ENCODE data around the gene SLC47A2.

Gene SLC47A2

DNA sequence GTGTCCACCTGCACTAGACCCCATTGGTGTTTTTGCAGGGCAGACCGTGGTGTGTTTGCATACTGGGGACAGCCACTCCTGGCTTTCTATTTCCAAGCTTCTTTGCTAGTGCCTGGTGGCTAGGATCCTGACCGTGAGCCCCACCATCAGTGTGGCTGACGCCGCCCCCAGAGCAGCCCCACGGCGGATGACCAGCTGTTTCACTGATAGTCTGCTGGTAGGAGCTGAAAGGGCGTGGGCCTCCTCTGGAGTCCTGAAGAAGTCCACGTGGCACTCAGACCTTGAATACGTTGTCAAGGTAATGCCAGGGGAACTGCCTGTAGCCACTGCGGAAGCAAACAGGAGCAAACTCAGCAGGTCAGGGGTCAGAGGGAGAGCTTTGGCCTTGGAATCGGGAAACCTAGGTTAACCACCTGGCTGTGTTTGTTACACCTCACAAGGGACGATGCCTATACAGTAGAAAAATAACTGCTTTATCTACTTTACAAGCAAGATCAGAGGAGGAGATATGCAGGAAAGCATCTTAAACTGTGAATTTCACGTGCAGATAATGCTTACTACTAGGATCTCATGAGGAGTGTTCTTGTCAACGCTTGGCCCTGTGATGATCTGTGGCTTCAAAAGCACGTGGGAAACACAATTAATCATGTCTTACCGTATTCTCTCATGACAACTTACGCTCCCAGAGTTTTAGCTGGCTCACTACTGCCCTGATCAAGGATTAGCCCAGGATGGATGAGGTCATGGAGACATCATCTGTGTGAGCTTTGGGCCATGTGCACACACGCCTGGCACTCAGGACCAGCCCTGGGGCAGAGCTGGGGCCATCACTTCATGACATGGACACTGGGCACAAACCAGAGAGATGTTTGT lies 37.6 kb downstream of the SLC47A2 start:
- TF ChIP-seq TAF1 (IDR thresholded peaks at IDR 0.05; ENCODE audit: borderline replicate concordance, insufficient read depth, low read length): no peak
- TF ChIP-seq SIN3A (IDR thresholded peaks at IDR 0.05; ENCODE audit: borderline replicate concordance, insufficient read depth, low read length): no peak
- TF ChIP-seq, protein P1, sequence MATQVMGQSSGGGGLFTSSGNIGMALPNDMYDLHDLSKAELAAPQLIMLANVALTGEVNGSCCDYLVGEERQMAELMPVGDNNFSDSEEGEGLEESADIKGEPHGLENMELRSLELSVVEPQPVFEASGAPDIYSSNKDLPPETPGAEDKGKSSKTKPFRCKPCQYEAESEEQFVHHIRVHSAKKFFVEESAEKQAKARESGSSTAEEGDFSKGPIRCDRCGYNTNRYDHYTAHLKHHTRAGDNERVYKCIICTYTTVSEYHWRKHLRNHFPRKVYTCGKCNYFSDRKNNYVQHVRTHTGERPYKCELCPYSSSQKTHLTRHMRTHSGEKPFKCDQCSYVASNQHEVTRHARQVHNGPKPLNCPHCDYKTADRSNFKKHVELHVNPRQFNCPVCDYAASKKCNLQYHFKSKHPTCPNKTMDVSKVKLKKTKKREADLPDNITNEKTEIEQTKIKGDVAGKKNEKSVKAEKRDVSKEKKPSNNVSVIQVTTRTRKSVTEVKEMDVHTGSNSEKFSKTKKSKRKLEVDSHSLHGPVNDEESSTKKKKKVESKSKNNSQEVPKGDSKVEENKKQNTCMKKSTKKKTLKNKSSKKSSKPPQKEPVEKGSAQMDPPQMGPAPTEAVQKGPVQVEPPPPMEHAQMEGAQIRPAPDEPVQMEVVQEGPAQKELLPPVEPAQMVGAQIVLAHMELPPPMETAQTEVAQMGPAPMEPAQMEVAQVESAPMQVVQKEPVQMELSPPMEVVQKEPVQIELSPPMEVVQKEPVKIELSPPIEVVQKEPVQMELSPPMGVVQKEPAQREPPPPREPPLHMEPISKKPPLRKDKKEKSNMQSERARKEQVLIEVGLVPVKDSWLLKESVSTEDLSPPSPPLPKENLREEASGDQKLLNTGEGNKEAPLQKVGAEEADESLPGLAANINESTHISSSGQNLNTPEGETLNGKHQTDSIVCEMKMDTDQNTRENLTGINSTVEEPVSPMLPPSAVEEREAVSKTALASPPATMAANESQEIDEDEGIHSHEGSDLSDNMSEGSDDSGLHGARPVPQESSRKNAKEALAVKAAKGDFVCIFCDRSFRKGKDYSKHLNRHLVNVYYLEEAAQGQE (IDR thresholded peaks at IDR 0.05; ENCODE audit: insufficient read depth in 1 of 2, low read depth in 2 of 2, low read length in 2 of 2): no peak
- TF ChIP-seq POLR2AphosphoS5 (IDR thresholded peaks at IDR 0.05; ENCODE audit: low read depth, low read length): no peak

DNA sequence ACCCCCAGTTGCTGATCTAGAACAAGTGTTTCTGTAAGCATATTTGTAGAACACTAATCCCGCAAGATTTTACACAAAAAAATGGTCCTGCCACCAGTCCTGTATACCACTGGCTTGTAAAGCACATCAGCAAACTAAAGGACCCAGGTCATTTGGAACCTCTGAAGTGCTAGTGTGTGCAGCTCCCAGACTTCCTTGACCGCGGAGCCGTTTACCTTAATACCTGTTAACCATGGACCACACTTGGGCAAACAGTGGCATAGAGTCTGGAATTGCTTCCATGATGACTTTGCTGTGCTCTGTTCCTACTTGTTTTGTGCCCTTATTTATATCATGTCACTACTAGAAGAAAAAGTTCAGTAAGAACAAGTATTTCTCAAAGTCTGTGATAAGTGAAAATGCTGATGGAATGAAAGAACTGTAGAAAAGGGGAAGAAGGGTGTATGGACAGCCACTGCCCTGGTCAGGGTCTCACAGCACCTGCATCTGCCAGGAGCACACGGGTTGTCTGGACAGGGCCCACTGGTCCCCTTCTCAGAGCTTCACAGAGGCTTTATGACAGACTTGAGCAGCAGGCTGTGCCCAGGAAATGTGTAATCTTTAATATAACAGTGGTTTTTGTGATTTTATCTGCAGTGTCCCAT lies 38.5 kb downstream of the SLC47A2 start:
- TF ChIP-seq POLR2AphosphoS5 (IDR thresholded peaks at IDR 0.05; ENCODE audit: low read depth, low read length): no peak
- TF ChIP-seq TAF1 (IDR thresholded peaks at IDR 0.05; ENCODE audit: borderline replicate concordance, insufficient read depth, low read length): no peak
- TF ChIP-seq, protein P1 (IDR thresholded peaks at IDR 0.05; ENCODE audit: insufficient read depth in 1 of 2, low read depth in 2 of 2, low read length in 2 of 2): no peak
- TF ChIP-seq SIN3A (IDR thresholded peaks at IDR 0.05; ENCODE audit: borderline replicate concordance, insufficient read depth, low read length): no peak
- no peak for TF ChIP-seq FOXP2 (optimal IDR thresholded peaks at IDR 0.05; ENCODE audit: borderline replicate concordance, extremely low read depth, extremely low read length, insufficient read depth)

DNA sequence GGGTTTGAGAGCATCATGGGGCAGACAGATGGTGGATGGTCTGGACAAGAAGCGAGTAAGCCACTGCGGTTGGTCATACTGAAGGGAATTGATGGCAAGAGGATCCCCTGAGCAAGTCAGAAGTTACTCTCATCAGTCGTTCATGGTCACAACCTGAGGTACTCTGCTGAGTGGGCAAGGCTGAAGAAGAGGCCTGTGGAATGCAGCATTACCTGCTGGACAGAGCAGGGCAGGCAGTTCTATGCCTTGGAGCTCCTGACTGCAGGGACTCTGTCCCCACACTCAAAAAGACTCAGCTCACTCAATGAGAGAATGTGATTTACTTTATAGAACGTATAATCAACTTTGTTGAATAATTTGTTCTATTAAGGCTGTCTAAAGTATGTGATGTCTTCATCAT lies 39.5 kb downstream of the SLC47A2 start:
- TF ChIP-seq TAF1 (IDR thresholded peaks at IDR 0.05; ENCODE audit: borderline replicate concordance, insufficient read depth, low read length) (no peak), SIN3A (IDR thresholded peaks at IDR 0.05; ENCODE audit: borderline replicate concordance, insufficient read depth, low read length) (no peak), POLR2AphosphoS5 (IDR thresholded peaks at IDR 0.05; ENCODE audit: low read depth, low read length) (no peak), FOXP2 (optimal IDR thresholded peaks at IDR 0.05; ENCODE audit: borderline replicate concordance, extremely low read depth, extremely low read length, insufficient read depth) (no peak)
- TF ChIP-seq, protein P1 (IDR thresholded peaks at IDR 0.05; ENCODE audit: insufficient read depth in 1 of 2, low read depth in 2 of 2, low read length in 2 of 2): no peak

DNA sequence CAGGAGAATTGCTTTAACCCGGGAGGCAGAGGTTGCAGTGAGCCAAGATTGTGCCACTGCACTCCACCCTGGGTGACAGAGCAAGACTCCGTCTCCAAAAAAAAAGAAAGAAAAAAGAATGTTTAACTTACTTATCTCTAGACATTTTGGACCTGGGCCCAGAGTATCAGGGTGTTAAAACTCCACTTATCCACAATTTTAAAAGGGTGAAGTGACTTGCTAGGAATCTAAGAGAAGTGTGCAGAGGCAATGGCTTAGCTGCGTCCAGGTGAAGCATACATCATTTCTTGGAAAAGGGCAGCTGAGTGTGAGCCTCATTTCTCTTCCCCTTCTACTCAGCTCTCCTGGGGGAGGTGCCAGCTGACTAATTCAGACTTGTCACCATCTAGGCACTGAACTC lies 42.8 kb downstream of the SLC47A2 start:
- TF ChIP-seq FOXP2 (optimal IDR thresholded peaks at IDR 0.05; ENCODE audit: borderline replicate concordance, extremely low read depth, extremely low read length, insufficient read depth) (no peak), SIN3A (IDR thresholded peaks at IDR 0.05; ENCODE audit: borderline replicate concordance, insufficient read depth, low read length) (no peak), POLR2AphosphoS5 (IDR thresholded peaks at IDR 0.05; ENCODE audit: low read depth, low read length) (no peak), TAF1 (IDR thresholded peaks at IDR 0.05; ENCODE audit: borderline replicate concordance, insufficient read depth, low read length) (no peak)
- TF ChIP-seq, protein P1 (IDR thresholded peaks at IDR 0.05; ENCODE audit: insufficient read depth in 1 of 2, low read depth in 2 of 2, low read length in 2 of 2): no peak

Data from PFSK-1 (cell line).